Measurements from ENCODE around the gene SLC30A10. TPM values are rescaled to one million over a fixed set of nuclear protein-coding genes. Genes with fewer than 3 reads are reported as not detected.

SLC30A10 gene
- total and polyA plus RNA-seq, 2 of the 13 experiments (the other 11 are each of a cell fraction or from before 2014, with no cell fraction given) = 20.9 to 30.2 TPM

DNA sequence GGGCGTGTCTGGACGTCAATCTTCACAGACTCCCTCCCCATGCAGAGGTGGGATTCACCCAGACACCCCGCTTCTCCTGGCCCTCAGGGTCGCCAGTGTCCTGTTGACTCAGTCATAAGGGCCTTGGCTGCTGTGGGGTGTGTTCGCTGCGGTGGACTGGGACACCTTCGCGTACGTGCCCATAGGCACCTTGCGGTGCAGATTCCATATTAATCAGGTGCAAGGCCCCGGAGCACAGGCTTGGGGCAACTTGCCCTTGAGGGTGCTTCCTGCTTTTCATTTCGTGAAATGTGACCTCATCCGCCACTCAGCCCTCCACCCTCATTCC, 398 bp upstream of the SLC30A10 start (continued):
- TF ChIP-seq, protein P1, sequence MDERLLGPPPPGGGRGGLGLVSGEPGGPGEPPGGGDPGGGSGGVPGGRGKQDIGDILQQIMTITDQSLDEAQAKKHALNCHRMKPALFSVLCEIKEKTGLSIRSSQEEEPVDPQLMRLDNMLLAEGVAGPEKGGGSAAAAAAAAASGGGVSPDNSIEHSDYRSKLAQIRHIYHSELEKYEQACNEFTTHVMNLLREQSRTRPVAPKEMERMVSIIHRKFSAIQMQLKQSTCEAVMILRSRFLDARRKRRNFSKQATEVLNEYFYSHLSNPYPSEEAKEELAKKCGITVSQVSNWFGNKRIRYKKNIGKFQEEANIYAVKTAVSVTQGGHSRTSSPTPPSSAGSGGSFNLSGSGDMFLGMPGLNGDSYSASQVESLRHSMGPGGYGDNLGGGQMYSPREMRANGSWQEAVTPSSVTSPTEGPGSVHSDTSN (CRISPR knock-in tag; IDR thresholded peaks at IDR 0.05) = 0 out of 2 replicates have a peak, but pooled peaks have one; percentile 78
- TF ChIP-seq, protein P2, sequence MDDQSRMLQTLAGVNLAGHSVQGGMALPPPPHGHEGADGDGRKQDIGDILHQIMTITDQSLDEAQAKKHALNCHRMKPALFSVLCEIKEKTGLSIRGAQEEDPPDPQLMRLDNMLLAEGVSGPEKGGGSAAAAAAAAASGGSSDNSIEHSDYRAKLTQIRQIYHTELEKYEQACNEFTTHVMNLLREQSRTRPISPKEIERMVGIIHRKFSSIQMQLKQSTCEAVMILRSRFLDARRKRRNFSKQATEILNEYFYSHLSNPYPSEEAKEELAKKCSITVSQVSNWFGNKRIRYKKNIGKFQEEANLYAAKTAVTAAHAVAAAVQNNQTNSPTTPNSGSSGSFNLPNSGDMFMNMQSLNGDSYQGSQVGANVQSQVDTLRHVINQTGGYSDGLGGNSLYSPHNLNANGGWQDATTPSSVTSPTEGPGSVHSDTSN (CRISPR knock-in tag; IDR thresholded peaks at IDR 0.05; ENCODE audit: borderline replicate concordance) = no peak
- TF ChIP-seq DR1 (CRISPR knock-in tag; IDR thresholded peaks at IDR 0.05) = 0 out of 2 replicates have a peak, but pooled peaks have one; percentile 0
- TF ChIP-seq KMT2B (CRISPR knock-in tag; IDR thresholded peaks at IDR 0.05) = no peak
- TF ChIP-seq ZNF530 (CRISPR knock-in tag; IDR thresholded peaks at IDR 0.05; ENCODE audit: low read depth) = no peak
- TF ChIP-seq, protein P3, sequence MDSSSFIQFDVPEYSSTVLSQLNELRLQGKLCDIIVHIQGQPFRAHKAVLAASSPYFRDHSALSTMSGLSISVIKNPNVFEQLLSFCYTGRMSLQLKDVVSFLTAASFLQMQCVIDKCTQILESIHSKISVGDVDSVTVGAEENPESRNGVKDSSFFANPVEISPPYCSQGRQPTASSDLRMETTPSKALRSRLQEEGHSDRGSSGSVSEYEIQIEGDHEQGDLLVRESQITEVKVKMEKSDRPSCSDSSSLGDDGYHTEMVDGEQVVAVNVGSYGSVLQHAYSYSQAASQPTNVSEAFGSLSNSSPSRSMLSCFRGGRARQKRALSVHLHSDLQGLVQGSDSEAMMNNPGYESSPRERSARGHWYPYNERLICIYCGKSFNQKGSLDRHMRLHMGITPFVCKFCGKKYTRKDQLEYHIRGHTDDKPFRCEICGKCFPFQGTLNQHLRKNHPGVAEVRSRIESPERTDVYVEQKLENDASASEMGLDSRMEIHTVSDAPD (CRISPR knock-in tag; IDR thresholded peaks at IDR 0.05) = 0 out of 2 replicates have a peak, but pooled peaks have one; percentile 2
- TF ChIP-seq FOXK2 (IDR thresholded peaks at IDR 0.05) = no peak
- no peak for TF ChIP-seq ZNF3 (CRISPR knock-in tag; IDR thresholded peaks at IDR 0.05)
- TF ChIP-seq NR2F6 (IDR thresholded peaks at IDR 0.05) = no peak
- TF ChIP-seq NR2F6 (CRISPR knock-in tag; IDR thresholded peaks at IDR 0.05) = no peak
- no peak for TF ChIP-seq ZFP36L1 (CRISPR knock-in tag; IDR thresholded peaks at IDR 0.05)
- TF ChIP-seq AHR (CRISPR knock-in tag; IDR thresholded peaks at IDR 0.05) = no peak
- 0 out of 2 replicates have a peak, but pooled peaks have one; percentile 48 for TF ChIP-seq ZNF775 (CRISPR knock-in tag; IDR thresholded peaks at IDR 0.05; ENCODE audit: borderline replicate concordance)
- TF ChIP-seq ZNF136 (CRISPR knock-in tag; IDR thresholded peaks at IDR 0.05; ENCODE audit: low read depth) = peak; percentile 78; the same call in 1 of the 2 replicates
- TF ChIP-seq XRCC5 (optimal IDR thresholded peaks at IDR 0.05; ENCODE audit: low read length) = no peak
- TF ChIP-seq, protein P4, sequence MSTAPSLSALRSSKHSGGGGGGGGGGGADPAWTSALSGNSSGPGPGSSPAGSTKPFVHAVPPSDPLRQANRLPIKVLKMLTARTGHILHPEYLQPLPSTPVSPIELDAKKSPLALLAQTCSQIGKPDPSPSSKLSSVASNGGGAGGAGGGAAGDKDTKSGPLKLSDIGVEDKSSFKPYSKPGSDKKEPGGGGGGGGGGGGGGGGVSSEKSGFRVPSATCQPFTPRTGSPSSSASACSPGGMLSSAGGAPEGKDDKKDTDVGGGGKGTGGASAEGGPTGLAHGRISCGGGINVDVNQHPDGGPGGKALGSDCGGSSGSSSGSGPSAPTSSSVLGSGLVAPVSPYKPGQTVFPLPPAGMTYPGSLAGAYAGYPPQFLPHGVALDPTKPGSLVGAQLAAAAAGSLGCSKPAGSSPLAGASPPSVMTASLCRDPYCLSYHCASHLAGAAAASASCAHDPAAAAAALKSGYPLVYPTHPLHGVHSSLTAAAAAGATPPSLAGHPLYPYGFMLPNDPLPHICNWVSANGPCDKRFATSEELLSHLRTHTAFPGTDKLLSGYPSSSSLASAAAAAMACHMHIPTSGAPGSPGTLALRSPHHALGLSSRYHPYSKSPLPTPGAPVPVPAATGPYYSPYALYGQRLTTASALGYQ (CRISPR knock-in tag; IDR thresholded peaks at IDR 0.05) = no peak
- peak; percentile 82 for TF ChIP-seq MED1 (CRISPR knock-in tag; IDR thresholded peaks at IDR 0.05)
- TF ChIP-seq, protein P5, sequence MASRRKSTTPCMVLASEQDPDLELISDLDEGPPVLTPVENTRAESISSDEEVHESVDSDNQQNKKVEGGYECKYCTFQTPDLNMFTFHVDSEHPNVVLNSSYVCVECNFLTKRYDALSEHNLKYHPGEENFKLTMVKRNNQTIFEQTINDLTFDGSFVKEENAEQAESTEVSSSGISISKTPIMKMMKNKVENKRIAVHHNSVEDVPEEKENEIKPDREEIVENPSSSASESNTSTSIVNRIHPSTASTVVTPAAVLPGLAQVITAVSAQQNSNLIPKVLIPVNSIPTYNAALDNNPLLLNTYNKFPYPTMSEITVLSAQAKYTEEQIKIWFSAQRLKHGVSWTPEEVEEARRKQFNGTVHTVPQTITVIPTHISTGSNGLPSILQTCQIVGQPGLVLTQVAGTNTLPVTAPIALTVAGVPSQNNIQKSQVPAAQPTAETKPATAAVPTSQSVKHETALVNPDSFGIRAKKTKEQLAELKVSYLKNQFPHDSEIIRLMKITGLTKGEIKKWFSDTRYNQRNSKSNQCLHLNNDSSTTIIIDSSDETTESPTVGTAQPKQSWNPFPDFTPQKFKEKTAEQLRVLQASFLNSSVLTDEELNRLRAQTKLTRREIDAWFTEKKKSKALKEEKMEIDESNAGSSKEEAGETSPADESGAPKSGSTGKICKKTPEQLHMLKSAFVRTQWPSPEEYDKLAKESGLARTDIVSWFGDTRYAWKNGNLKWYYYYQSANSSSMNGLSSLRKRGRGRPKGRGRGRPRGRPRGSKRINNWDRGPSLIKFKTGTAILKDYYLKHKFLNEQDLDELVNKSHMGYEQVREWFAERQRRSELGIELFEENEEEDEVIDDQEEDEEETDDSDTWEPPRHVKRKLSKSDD (CRISPR knock-in tag; IDR thresholded peaks at IDR 0.05; ENCODE audit: low read depth) = 0 out of 2 replicates have a peak, but pooled peaks have one; percentile 2
- TF ChIP-seq STAG1 (CRISPR knock-in tag; IDR thresholded peaks at IDR 0.05) = no peak
- TF ChIP-seq WIZ (CRISPR knock-in tag; IDR thresholded peaks at IDR 0.05) = no peak
- no peak for TF ChIP-seq SOX6 (IDR thresholded peaks at IDR 0.05)
- TF ChIP-seq SOX6 (CRISPR knock-in tag; IDR thresholded peaks at IDR 0.05) = peak; percentile 57
- TF ChIP-seq, protein P6, sequence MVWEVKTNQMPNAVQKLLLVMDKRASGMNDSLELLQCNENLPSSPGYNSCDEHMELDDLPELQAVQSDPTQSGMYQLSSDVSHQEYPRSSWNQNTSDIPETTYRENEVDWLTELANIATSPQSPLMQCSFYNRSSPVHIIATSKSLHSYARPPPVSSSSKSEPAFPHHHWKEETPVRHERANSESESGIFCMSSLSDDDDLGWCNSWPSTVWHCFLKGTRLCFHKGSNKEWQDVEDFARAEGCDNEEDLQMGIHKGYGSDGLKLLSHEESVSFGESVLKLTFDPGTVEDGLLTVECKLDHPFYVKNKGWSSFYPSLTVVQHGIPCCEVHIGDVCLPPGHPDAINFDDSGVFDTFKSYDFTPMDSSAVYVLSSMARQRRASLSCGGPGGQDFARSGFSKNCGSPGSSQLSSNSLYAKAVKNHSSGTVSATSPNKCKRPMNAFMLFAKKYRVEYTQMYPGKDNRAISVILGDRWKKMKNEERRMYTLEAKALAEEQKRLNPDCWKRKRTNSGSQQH (CRISPR knock-in tag; IDR thresholded peaks at IDR 0.05; ENCODE audit: low read depth) = no peak
